NCI-H1105 treated with DMSO at 0.1 percent for 48 hours (cell line): ENCODE data around the gene VPS29.
"Not testable (repeated sequence)": the region's sequence is repeated elsewhere in the genome, so short reads cannot be mapped to it uniquely, and the experiment has no call there.

Experiments
- DNase-seq: peaks from one replicate; lab custom pipeline; 2025; lab: John Stamatoyannopoulos, UW

VPS29 gene

GRCh38 chr12:110501752-110502738, at the start of gene VPS29, which contains the start of gene RAD9B:
Gene VPS29 (minus strand): TSS chr12:110502111. CDS start chr12:110502051, 60 bp downstream.
Gene RAD9B (plus strand): TSS chr12:110502331. CDS start chr12:110502338, 7 bp downstream.
- peak; percentile 98 for DNase-seq

GRCh38 chr12:110550981-110551380, 49.1 kb upstream of the VPS29 start:
- no peak for DNase-seq

GRCh38 chr12:110549716-110550115, 47.8 kb upstream of the VPS29 start:
- no peak for DNase-seq

- no peak for DNase-seq
Observed at GRCh38 chr12:110548678-110549077, 46.8 kb upstream of the VPS29 start.

- no peak for DNase-seq
Observed at GRCh38 chr12:110547090-110547489, 45.2 kb upstream of the VPS29 start.

- no peak for DNase-seq
Observed at GRCh38 chr12:110546339-110546738, 44.4 kb upstream of the VPS29 start.

GRCh38 chr12:110545812-110546211, 43.9 kb upstream of the VPS29 start:
- no peak for DNase-seq

- DNase-seq = not testable (repeated sequence)
Observed at GRCh38 chr12:110545259-110545658, 43.3 kb upstream of the VPS29 start.

GRCh38 chr12:110543965-110544364, 42.1 kb upstream of the VPS29 start:
- no peak for DNase-seq

- DNase-seq = peak; percentile 69
Observed at GRCh38 chr12:110543252-110543959, 41.5 kb upstream of the VPS29 start.

- DNase-seq = no peak
Observed at GRCh38 chr12:110540048-110540447, 38.1 kb upstream of the VPS29 start.

GRCh38 chr12:110538869-110539622, 37.1 kb upstream of the VPS29 start:
- DNase-seq = no peak

- peak; percentile 32 for DNase-seq
Observed at GRCh38 chr12:110537605-110538409, 35.9 kb upstream of the VPS29 start.

- DNase-seq = no peak
Observed at GRCh38 chr12:110536834-110537604, 35.1 kb upstream of the VPS29 start.

GRCh38 chr12:110534811-110535210, 32.9 kb upstream of the VPS29 start:
- no peak for DNase-seq

- DNase-seq = no peak
Observed at GRCh38 chr12:110533607-110534006, 31.7 kb upstream of the VPS29 start.

- no peak for DNase-seq
Observed at GRCh38 chr12:110532644-110533043, 30.7 kb upstream of the VPS29 start.

GRCh38 chr12:110531741-110532333, 29.9 kb upstream of the VPS29 start:
- DNase-seq = no peak

- DNase-seq = no peak
Observed at GRCh38 chr12:110530511-110530910, 28.6 kb upstream of the VPS29 start.

- no peak for DNase-seq
Observed at GRCh38 chr12:110528277-110528839, 26.4 kb upstream of the VPS29 start.
